Measurements from ENCODE around the gene MSH6.
A peak's percentile ranks its signal among the peaks of the same experiment; 100 is the strongest.

Gene MSH6

DNA sequence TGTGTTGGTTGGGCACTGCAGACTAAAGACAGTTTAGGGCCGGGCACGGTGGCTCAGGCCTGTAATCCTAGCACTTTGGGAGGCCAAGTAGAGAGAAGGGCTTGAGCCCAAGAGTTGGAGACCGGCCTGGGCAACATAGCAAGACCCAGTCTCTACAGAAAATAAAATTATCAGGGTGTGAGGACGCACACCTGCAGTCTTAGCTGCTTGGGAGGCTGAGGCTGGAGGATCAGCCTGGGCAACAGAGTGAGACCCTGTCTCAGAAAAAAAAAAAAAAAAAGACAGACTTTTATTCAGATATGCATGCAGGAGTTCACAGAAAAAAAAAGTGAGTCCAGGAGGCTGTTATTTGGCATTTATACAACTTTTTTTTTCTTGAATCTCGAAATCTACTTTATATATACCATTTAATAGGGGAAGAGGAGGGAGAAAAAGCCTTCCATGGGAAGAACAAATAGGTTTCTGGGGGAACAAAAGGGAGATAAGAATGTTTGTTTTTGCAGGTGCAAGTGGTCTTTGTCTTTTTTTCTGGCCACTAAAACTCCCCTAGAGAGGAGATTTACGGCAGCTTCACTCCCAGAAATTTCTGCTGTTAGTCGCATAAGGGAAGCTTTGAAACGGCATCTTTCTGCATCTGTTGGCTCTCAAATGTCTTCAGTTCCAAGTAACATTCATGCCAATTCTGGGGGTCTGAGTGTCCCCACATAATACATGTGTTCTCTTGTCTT, 4.1 kb upstream of the MSH6 start:
- TF ChIP-seq, protein P1, sequence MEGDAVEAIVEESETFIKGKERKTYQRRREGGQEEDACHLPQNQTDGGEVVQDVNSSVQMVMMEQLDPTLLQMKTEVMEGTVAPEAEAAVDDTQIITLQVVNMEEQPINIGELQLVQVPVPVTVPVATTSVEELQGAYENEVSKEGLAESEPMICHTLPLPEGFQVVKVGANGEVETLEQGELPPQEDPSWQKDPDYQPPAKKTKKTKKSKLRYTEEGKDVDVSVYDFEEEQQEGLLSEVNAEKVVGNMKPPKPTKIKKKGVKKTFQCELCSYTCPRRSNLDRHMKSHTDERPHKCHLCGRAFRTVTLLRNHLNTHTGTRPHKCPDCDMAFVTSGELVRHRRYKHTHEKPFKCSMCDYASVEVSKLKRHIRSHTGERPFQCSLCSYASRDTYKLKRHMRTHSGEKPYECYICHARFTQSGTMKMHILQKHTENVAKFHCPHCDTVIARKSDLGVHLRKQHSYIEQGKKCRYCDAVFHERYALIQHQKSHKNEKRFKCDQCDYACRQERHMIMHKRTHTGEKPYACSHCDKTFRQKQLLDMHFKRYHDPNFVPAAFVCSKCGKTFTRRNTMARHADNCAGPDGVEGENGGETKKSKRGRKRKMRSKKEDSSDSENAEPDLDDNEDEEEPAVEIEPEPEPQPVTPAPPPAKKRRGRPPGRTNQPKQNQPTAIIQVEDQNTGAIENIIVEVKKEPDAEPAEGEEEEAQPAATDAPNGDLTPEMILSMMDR (IDR thresholded peaks at IDR 0.05; ENCODE audit: control insufficient read depth, insufficient read depth, low read depth, low read length, missing control alignments) = no peak
- DNase-seq (ENCODE audit: low read depth) = no peak
- H3K4me3 ChIP-seq (ENCODE audit: control insufficient read depth, low read depth, low read length) = no peak overlapping the region

DNA sequence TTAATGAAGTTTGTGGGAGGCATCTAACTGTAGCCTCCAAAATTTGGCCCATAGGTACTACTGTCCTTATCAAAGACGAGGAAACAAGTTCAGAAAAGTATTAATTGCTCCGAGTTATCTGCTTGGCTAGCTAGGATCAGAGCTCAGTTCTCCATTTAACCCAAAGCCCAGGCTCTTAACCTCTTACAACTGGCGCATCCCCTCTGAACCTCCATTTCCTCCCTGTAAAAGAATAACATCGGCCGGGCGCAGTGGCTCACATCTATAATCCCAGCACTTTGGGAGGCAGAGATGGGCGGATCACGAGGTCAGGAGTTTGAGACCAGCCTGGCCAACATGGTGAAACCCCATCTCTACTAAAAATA, 3.5 kb upstream of the MSH6 start:
- DNase-seq (ENCODE audit: low read depth) = no peak
- TF ChIP-seq, protein P1 (IDR thresholded peaks at IDR 0.05; ENCODE audit: control insufficient read depth, insufficient read depth, low read depth, low read length, missing control alignments) = no peak
- no peak overlapping the region for H3K4me3 ChIP-seq (ENCODE audit: control insufficient read depth, low read depth, low read length)

DNA sequence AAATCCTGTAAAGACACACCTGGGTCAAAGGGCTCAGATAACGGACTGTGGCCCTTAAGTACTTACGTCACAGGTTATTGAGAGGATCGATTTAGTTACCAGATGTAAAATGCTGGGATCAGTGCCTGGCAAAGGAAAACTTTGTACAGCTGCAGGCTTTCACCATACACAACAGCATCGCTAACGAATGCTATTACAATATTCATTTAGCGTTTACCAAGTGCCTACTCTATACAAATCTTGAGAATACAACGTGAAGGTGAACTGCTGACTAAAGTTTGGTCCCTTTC, 619 bp upstream of the MSH6 start:
- TF ChIP-seq, protein P1 (IDR thresholded peaks at IDR 0.05; ENCODE audit: control insufficient read depth, insufficient read depth, low read depth, low read length, missing control alignments) = no peak
- H3K4me3 ChIP-seq (ENCODE audit: control insufficient read depth, low read depth, low read length) = peak overlapping the region; percentile 61
- no peak for DNase-seq (ENCODE audit: low read depth)

DNA sequence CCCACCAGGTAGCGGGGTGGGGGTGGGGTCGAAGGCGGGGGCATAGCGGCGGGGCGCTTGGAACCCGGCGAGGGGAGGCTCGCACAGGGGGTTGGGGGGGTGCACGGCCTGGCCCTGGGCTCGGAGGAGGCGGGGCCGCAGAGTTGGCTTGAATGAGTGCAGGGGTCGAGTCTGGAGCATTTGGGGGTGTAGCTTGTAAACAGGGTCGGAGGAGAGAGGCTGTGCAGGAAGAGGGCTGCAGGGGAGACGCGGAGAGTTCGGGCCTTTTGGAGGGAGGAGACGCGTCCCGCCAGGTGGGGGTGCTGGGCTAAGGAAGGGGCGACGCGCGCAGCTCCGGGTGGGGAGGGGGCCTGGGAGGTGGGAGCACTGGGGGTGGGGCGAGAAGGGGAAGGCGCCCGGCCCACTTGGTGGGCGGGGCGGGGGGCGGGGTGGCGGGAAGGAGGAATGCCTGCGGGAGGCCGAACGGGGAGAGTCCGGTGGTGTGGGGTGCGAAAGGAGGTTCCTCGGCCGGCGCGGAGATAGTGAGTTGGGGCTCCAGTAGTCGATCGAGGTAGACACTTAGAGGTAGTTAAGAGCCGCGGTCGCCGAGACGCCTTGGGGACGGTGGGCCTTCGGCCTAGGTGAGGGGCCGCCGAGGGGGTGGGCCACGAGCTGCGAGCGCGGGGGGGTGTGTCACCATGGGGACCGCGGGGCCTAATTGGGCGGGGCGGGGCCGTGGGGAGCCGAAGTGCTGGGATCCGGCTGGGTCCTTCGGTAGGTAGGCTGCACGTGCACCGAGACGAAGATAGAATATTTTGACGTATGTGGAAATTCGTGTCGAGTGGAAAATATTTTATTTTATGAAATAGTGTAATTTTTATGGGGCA, 774 bp downstream of the MSH6 start:
- TF ChIP-seq, protein P1 (IDR thresholded peaks at IDR 0.05; ENCODE audit: control insufficient read depth, insufficient read depth, low read depth, low read length, missing control alignments) = no peak
- DNase-seq (ENCODE audit: low read depth) = no peak
- H3K4me3 ChIP-seq (ENCODE audit: control insufficient read depth, low read depth, low read length) = peak overlapping the region; percentile 79

DNA sequence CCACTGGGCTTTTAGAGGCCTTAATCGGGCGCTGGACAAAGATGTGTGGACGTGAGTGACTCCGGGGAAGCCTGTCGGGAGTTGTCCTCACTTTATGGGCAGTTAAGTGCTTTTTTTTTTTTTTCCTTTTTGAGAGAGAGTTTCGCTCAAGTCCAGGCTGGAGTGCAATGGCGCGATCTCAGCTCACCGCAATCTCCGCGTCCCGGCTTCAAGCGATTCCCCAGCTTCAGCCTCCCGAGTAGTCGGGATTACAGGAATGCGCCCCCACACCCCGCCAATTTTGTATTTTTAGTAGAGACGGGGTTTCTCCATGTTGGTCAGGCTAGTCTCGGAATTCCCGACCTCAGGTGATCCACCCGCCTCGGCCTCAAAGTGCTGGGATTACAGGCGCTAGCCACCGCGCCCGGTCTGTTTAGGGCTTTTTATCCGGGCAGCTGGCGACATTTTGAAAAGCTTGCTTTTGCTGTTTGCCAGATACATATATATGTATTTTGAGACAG, 1.5 kb downstream of the MSH6 start:
- DNase-seq (ENCODE audit: low read depth) = no peak

DNA sequence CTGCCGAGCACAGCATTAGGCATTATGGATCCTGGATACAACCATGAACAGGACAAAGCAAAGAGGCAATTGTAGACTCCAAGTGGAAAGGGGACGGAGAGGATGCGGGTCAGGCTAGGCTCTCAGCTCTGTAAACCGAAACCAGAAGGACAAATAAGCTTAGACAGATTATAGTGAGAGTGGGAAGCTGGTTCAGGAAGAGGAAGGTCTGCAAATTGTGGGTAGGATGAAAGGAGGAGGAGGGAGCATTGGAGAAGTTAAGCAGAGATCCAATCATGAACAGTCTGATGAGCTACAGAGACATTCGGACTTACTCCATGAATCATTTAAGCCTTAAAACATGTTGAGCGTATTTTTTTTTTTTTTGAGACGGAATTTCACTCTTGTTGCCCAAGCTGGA, 3.0 kb downstream of the MSH6 start:
- DNase-seq (ENCODE audit: low read depth) = no peak
- TF ChIP-seq, protein P1 (IDR thresholded peaks at IDR 0.05; ENCODE audit: control insufficient read depth, insufficient read depth, low read depth, low read length, missing control alignments) = no peak
- no peak overlapping the region for H3K4me3 ChIP-seq (ENCODE audit: control insufficient read depth, low read depth, low read length)

More for the DNA sequence above, 1.5 kb downstream of the MSH6 start:
- H3K4me3 ChIP-seq (ENCODE audit: control insufficient read depth, low read depth, low read length) = peak overlapping the region; percentile 79
- TF ChIP-seq, protein P1 (IDR thresholded peaks at IDR 0.05; ENCODE audit: control insufficient read depth, insufficient read depth, low read depth, low read length, missing control alignments) = no peak
